ENCODE results near the gene ARHGEF9.

GRCh38 chrX:63750811-63751210 is 34.2 kb downstream of the ARHGEF9 start:
- no peak for TF ChIP-seq POLR2AphosphoS5 (IDR thresholded peaks at IDR 0.05)
- TF ChIP-seq CTCF (IDR thresholded peaks at IDR 0.05), result no peak

Measured in transverse colon (tissue), 4 donors.